ENCODE measurements around the gene ZNF618. TPM values are rescaled to one million over a fixed set of nuclear protein-coding genes. Genes with fewer than 3 reads are reported as not detected.

Gene ZNF618
- total RNA-seq, 1 experiment from 2014 or later: 1.8 TPM

DNA sequence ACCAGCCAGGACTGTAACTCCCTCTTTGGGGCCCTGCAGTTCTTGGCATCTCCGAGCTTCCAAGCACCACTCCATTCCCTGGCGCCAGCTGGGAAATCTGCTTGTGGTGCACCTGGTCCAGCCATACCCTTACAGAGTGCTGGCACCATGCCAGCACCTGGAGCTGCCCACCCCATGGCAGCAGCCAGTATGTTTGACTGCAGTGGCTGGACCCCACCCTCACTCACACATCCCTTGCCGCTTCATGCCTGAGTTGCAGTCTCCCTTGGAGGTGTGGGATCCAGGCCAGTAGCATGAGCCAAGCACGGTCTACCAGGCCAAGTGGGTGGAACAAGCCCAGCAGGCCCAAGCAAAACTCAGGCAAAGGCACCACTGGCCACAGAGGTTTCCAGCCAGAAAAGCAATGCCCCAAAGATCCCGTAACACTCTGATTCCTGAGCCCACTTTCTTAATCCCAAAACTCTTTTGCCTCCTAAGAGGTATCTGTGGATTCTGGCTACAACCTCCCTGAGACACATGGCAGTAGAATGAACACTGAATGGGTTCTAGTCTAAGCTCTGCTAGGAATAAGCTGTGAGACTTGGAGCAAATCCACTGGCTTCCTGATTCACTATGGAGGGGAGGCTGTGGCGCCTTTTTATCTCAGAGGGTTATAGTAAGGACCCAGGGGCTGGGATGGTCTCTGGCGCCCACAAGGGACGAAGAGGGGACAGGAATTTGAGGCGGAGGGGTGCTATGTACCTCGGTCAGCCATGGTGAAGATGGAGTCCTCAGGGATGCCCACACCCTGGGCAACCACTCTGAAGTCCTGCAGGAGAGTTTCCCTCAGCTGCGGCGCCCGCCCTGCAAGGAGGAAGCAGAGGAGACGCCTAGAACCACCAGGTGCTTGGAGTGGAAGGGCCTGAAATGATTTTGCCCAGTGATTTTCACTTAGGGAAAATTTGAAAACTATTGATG lies 196.4 kb downstream of the ZNF618 start:
- ATAC-seq (no peak), DNase-seq (ENCODE audit: low read depth, low spot score) (no peak)
- no peaks in the 10 kb centered on the region for H3K36me3 ChIP-seq (ENCODE audit: control insufficient read depth, insufficient read depth, low read length)
- no peaks in the 10 kb centered on the region for H3K9me3 ChIP-seq (ENCODE audit: control insufficient read depth, insufficient read depth, low read depth, low read length)
- peaks cover 2% of the 10 kb centered on the region; the same call in 1 of the 2 replicates for H3K27me3 ChIP-seq (ENCODE audit: control insufficient read depth, insufficient read depth, low read length)
- in situ Hi-C loops (cut with HindIII; ENCODE audit: low pct_unique_long_range_greater_than_20kb, low sequenced_read_pairs): no loop called here
- CTCF ChIA-PET: no interaction called here
- no peaks in the 10 kb centered on the region for H3K4me1 ChIP-seq (ENCODE audit: control insufficient read depth, insufficient read depth, low read length)
- no peak for TF ChIP-seq SIN3A (IDR thresholded peaks at IDR 0.05; ENCODE audit: borderline replicate concordance, insufficient read depth, low read depth, low read length)
- TF ChIP-seq, protein P1, sequence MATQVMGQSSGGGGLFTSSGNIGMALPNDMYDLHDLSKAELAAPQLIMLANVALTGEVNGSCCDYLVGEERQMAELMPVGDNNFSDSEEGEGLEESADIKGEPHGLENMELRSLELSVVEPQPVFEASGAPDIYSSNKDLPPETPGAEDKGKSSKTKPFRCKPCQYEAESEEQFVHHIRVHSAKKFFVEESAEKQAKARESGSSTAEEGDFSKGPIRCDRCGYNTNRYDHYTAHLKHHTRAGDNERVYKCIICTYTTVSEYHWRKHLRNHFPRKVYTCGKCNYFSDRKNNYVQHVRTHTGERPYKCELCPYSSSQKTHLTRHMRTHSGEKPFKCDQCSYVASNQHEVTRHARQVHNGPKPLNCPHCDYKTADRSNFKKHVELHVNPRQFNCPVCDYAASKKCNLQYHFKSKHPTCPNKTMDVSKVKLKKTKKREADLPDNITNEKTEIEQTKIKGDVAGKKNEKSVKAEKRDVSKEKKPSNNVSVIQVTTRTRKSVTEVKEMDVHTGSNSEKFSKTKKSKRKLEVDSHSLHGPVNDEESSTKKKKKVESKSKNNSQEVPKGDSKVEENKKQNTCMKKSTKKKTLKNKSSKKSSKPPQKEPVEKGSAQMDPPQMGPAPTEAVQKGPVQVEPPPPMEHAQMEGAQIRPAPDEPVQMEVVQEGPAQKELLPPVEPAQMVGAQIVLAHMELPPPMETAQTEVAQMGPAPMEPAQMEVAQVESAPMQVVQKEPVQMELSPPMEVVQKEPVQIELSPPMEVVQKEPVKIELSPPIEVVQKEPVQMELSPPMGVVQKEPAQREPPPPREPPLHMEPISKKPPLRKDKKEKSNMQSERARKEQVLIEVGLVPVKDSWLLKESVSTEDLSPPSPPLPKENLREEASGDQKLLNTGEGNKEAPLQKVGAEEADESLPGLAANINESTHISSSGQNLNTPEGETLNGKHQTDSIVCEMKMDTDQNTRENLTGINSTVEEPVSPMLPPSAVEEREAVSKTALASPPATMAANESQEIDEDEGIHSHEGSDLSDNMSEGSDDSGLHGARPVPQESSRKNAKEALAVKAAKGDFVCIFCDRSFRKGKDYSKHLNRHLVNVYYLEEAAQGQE (IDR thresholded peaks at IDR 0.05; ENCODE audit: insufficient read depth in 1 of 2, low read depth in 2 of 2, low read length in 1 of 2): no peak
- TF ChIP-seq, protein P2, sequence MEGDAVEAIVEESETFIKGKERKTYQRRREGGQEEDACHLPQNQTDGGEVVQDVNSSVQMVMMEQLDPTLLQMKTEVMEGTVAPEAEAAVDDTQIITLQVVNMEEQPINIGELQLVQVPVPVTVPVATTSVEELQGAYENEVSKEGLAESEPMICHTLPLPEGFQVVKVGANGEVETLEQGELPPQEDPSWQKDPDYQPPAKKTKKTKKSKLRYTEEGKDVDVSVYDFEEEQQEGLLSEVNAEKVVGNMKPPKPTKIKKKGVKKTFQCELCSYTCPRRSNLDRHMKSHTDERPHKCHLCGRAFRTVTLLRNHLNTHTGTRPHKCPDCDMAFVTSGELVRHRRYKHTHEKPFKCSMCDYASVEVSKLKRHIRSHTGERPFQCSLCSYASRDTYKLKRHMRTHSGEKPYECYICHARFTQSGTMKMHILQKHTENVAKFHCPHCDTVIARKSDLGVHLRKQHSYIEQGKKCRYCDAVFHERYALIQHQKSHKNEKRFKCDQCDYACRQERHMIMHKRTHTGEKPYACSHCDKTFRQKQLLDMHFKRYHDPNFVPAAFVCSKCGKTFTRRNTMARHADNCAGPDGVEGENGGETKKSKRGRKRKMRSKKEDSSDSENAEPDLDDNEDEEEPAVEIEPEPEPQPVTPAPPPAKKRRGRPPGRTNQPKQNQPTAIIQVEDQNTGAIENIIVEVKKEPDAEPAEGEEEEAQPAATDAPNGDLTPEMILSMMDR (IDR thresholded peaks at IDR 0.05): no peak
- no peak for TF ChIP-seq POLR2AphosphoS5 (IDR thresholded peaks at IDR 0.05; ENCODE audit: low read depth, low read length)
- TF ChIP-seq TCF7L2 (IDR thresholded peaks at IDR 0.05; ENCODE audit: low read depth, low read length): no peak
- no peak overlapping the region for H3K27ac ChIP-seq (ENCODE audit: low read length)
- BruUV-seq (replicated peaks): no TSS peak
- no peak overlapping the region for H3K4me3 ChIP-seq (ENCODE audit: low read depth in 2 of 2, low read length in 2 of 2)
- POLR2A ChIA-PET: no interaction called here
- intact Hi-C loops (cut with micrococcal nuclease; ENCODE audit: unreplicated experiment): no loop called here

DNA sequence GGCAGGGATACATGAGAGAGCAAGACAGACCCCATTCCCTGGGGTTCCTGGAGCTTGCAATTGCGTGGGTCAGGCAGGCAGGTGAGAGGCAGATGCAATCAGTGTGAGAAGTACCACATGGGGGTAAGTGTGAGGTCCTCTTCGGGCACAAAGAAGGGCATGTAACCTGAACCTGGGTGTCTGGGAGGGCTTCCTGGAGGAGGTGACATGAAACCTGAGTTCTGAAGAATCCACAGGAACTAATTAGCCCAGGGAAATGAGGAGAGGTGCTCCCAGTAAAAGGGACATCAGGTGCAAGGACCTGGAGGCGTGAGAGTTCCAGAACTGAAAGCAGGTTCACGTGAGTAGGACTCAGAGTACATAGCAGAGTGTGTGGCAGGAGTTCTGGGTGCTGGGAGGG lies 199.5 kb downstream of the ZNF618 start:
- intact Hi-C loops (cut with micrococcal nuclease; ENCODE audit: unreplicated experiment) (no loop called here), in situ Hi-C loops (cut with HindIII; ENCODE audit: low pct_unique_long_range_greater_than_20kb, low sequenced_read_pairs) (no loop called here)
- Histone ChIP-seq H3K9me3 (ENCODE audit: control insufficient read depth, insufficient read depth, low read depth, low read length) (no peaks in the 10 kb centered on the region), H3K27ac (ENCODE audit: low read length) (no peak overlapping the region), H3K36me3 (ENCODE audit: control insufficient read depth, insufficient read depth, low read length) (no peaks in the 10 kb centered on the region), H3K4me1 (ENCODE audit: control insufficient read depth, insufficient read depth, low read length) (no peaks in the 10 kb centered on the region), H3K4me3 (ENCODE audit: low read depth in 2 of 2, low read length in 2 of 2) (no peak overlapping the region), H3K27me3 (ENCODE audit: control insufficient read depth, insufficient read depth, low read length) (no peaks in the 10 kb centered on the region; the same call in 1 of the 2 replicates)
- no TSS peak for BruUV-seq (replicated peaks)
- no peak for ATAC-seq
- no peak for DNase-seq (ENCODE audit: low read depth, low spot score)
- TF ChIP-seq POLR2AphosphoS5 (IDR thresholded peaks at IDR 0.05; ENCODE audit: low read depth, low read length) (no peak), SIN3A (IDR thresholded peaks at IDR 0.05; ENCODE audit: borderline replicate concordance, insufficient read depth, low read depth, low read length) (no peak), TCF7L2 (IDR thresholded peaks at IDR 0.05; ENCODE audit: low read depth, low read length) (no peak)
- TF ChIP-seq, protein P1 (IDR thresholded peaks at IDR 0.05; ENCODE audit: insufficient read depth in 1 of 2, low read depth in 2 of 2, low read length in 1 of 2): no peak
- TF ChIP-seq, protein P2 (IDR thresholded peaks at IDR 0.05): no peak
- CTCF ChIA-PET: no interaction called here
- POLR2A ChIA-PET: no interaction called here

Data from Panc1 (cell line).